WTC11 (cell line): Measurements from ENCODE around the gene RPL7L1. TPM values are rescaled to one million over a fixed set of nuclear protein-coding genes. Genes with fewer than 3 reads are reported as not detected.
A peak's percentile ranks its signal among the peaks of the same experiment; 100 is the strongest.

Experiments used
- ATAC-seq: fragments of 200-7000 bp; cut with Tn5 transposase; 2 replicates; pipeline ENCODE4 v1.10.0; 2021; ENCODE audit warnings: mild to moderate bottlenecking, moderate library complexity
- CTCF ChIA-PET: fragments of 300-600 bp; sonication (Branson Sonifier 250); formaldehyde crosslinking; loops from one replicate; lab custom pipeline; 2021; ENCODE audit warnings: antibody characterized with exemption; lab: Charles Lee
- POLR2A ChIA-PET: fragments of 350-600 bp; sonication (Branson Sonifier 250); formaldehyde crosslinking; loops from one replicate; lab custom pipeline; 2021; ENCODE audit warnings: antibody characterized with exemption; lab: Charles Lee
- DNase-seq: peaks from one replicate; pipeline ENCODE4 v3.0.0; 2021; ENCODE audit warnings: low spot score
- H3K27ac Mint-ChIP-seq: 2 replicates; pipeline ENCODE4 v1.8.0; 2021; ENCODE audit warnings: mixed read lengths
- H3K27me3 Mint-ChIP-seq: 2 replicates; pipeline ENCODE4 v1.8.0; 2021; ENCODE audit warnings: low read depth, mild to moderate bottlenecking, moderate library complexity, mixed read lengths
- H3K36me3 Mint-ChIP-seq: 2 replicates; pipeline ENCODE4 v1.8.0; 2021; ENCODE audit warnings: mixed read lengths
- H3K4me1 Mint-ChIP-seq: 2 replicates; pipeline ENCODE4 v1.8.0; 2022; ENCODE audit warnings: mixed read lengths
- H3K4me3 Mint-ChIP-seq: 2 replicates; pipeline ENCODE4 v1.8.0; 2021; ENCODE audit warnings: mild to moderate bottlenecking, moderate library complexity, mixed read lengths
- H3K9me3 Mint-ChIP-seq: 2 replicates; pipeline ENCODE4 v1.8.0; 2021; ENCODE audit warnings: mixed read lengths
- CREM ChIP-seq: sonication (generic); formaldehyde crosslinking; IDR thresholded peaks from 2 replicates; pipeline ENCODE4 v1.8.1; 2022; ENCODE audit warnings: mild to moderate bottlenecking, missing genetic modification reagents, moderate library complexity
- ESRRA ChIP-seq: sonication (generic); formaldehyde crosslinking; IDR thresholded peaks from 2 replicates; pipeline ENCODE4 v1.8.1; 2022; ENCODE audit warnings: mild to moderate bottlenecking, missing genetic modification reagents, borderline replicate concordance
- JAZF1 ChIP-seq: fragments of 250-450 bp; sonication (Bioruptor Pico); IDR thresholded peaks from 2 replicates; pipeline ENCODE4 v1.9.0; 2021; ENCODE audit warnings: moderate library complexity, mild to moderate bottlenecking, inconsistent platforms
- JUN ChIP-seq: sonication (generic); formaldehyde crosslinking; IDR thresholded peaks from 2 replicates; pipeline ENCODE4 v1.8.0; 2023; ENCODE audit warnings: mild to moderate bottlenecking, missing genetic modification reagents
- MYBL2 ChIP-seq: sonication (generic); formaldehyde crosslinking; IDR thresholded peaks from 2 replicates; pipeline ENCODE4 v1.8.1; 2023; ENCODE audit warnings: mild to moderate bottlenecking, moderate library complexity, missing genetic modification reagents
- NFYB ChIP-seq: sonication (generic); formaldehyde crosslinking; conservative IDR thresholded peaks from 2 replicates; pipeline ENCODE4 v1.8.0; 2022; ENCODE audit warnings: low read depth, missing genetic modification reagents
- TEAD4 ChIP-seq: sonication (generic); formaldehyde crosslinking; IDR thresholded peaks from 2 replicates; pipeline ENCODE4 v1.8.0; 2022; ENCODE audit warnings: mild to moderate bottlenecking, missing genetic modification reagents
- ZBTB21 ChIP-seq: sonication (generic); formaldehyde crosslinking; IDR thresholded peaks from 2 replicates; pipeline ENCODE4 v1.8.1; 2023; ENCODE audit warnings: mild to moderate bottlenecking, missing genetic modification reagents, borderline replicate concordance
- ZNF232 ChIP-seq: sonication (generic); formaldehyde crosslinking; IDR thresholded peaks from 2 replicates; pipeline ENCODE4 v1.8.0; 2022; ENCODE audit warnings: mild to moderate bottlenecking, missing genetic modification reagents
- ZSCAN18 ChIP-seq: fragments of 250-450 bp; sonication (Bioruptor Pico); IDR thresholded peaks from 2 replicates; pipeline ENCODE4 v2.1.2; 2022; ENCODE audit warnings: mild to moderate bottlenecking, moderate library complexity
- total RNA-seq: library from RNA; stranded (reverse); gene quantifications from 3 replicates; pipeline ENCODE4 v1.2.3, GENCODE V29; 2021
- TF ChIP-seq, protein P1 (sequence below): sonication (generic); formaldehyde crosslinking; IDR thresholded peaks from 2 replicates; pipeline ENCODE4 v1.8.1; 2022; ENCODE audit warnings: missing genetic modification reagents, borderline replicate concordance
- TF ChIP-seq, protein P2 (sequence below): sonication (generic); formaldehyde crosslinking; IDR thresholded peaks from 2 replicates; pipeline ENCODE4 v1.8.0; 2022; ENCODE audit warnings: missing genetic modification reagents
- TF ChIP-seq, protein P3 (sequence below): sonication (generic); formaldehyde crosslinking; IDR thresholded peaks from 2 replicates; pipeline ENCODE4 v1.8.0; 2023; ENCODE audit warnings: mild to moderate bottlenecking, missing genetic modification reagents
- TF ChIP-seq, protein P4 (sequence below): sonication (generic); formaldehyde crosslinking; IDR thresholded peaks from 2 replicates; pipeline ENCODE4 v1.8.1; 2022; ENCODE audit warnings: mild to moderate bottlenecking, missing genetic modification reagents, moderate library complexity, borderline replicate concordance

Gene RPL7L1
- total RNA-seq, 1 experiment from 2014 or later = 107 TPM

GRCh38 chr6:42929821-42930360 is 50.5 kb downstream of the RPL7L1 start:
- Mint-ChIP-seq H3K4me3 (peak overlapping the region; percentile 99), H3K27ac (peak overlapping the region; percentile 100), H3K9me3 (no peaks in the 10 kb centered on the region), H3K27me3 (no peaks in the 10 kb centered on the region), H3K4me1 (peaks cover 39% of the 10 kb centered on the region), H3K36me3 (peaks cover 17% of the 10 kb centered on the region)
- ChIA-PET POLR2A (interaction anchor here (0.6 to 2.1 kb wide), 26 partner anchors 10 to 1315 kb away, joined by 3 to 35 read pairs (median 4); partner anchors contain the start of genes BICRAL, CUL9, KLHDC3 and MEA1), CTCF (interaction anchor here (0.5 to 2.5 kb wide), 13 partner anchors 19 to 478 kb away, joined by 3 to 28 read pairs (median 4); partner anchors contain the start of genes CUL7, KLHDC3, PPP2R5D and PTK7)
- DNase-seq = no peak
- ATAC-seq = peak; percentile 22
- no peak for TF ChIP-seq JUN
- TF ChIP-seq ZNF232 (CRISPR knock-in tag) = no peak
- TF ChIP-seq ZSCAN18 (CRISPR knock-in tag) = no peak
- no peak for TF ChIP-seq CREM (CRISPR knock-in tag)
- peak; percentile 53; the same call in 1 of the 2 replicates for TF ChIP-seq ESRRA (CRISPR knock-in tag)
- no peak for TF ChIP-seq ZBTB21
- TF ChIP-seq MYBL2 (CRISPR knock-in tag) = 0 out of 2 replicates have a peak, but pooled peaks have one; percentile 18
- TF ChIP-seq JAZF1 = no peak
- TF ChIP-seq, protein P1, sequence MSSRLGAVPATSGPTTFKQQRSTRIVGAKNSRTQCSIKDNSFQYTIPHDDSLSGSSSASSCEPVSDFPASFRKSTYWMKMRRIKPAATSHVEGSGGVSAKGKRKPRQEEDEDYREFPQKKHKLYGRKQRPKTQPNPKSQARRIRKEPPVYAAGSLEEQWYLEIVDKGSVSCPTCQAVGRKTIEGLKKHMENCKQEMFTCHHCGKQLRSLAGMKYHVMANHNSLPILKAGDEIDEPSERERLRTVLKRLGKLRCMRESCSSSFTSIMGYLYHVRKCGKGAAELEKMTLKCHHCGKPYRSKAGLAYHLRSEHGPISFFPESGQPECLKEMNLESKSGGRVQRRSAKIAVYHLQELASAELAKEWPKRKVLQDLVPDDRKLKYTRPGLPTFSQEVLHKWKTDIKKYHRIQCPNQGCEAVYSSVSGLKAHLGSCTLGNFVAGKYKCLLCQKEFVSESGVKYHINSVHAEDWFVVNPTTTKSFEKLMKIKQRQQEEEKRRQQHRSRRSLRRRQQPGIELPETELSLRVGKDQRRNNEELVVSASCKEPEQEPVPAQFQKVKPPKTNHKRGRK (CRISPR knock-in tag) = no peak
- TF ChIP-seq, protein P2, sequence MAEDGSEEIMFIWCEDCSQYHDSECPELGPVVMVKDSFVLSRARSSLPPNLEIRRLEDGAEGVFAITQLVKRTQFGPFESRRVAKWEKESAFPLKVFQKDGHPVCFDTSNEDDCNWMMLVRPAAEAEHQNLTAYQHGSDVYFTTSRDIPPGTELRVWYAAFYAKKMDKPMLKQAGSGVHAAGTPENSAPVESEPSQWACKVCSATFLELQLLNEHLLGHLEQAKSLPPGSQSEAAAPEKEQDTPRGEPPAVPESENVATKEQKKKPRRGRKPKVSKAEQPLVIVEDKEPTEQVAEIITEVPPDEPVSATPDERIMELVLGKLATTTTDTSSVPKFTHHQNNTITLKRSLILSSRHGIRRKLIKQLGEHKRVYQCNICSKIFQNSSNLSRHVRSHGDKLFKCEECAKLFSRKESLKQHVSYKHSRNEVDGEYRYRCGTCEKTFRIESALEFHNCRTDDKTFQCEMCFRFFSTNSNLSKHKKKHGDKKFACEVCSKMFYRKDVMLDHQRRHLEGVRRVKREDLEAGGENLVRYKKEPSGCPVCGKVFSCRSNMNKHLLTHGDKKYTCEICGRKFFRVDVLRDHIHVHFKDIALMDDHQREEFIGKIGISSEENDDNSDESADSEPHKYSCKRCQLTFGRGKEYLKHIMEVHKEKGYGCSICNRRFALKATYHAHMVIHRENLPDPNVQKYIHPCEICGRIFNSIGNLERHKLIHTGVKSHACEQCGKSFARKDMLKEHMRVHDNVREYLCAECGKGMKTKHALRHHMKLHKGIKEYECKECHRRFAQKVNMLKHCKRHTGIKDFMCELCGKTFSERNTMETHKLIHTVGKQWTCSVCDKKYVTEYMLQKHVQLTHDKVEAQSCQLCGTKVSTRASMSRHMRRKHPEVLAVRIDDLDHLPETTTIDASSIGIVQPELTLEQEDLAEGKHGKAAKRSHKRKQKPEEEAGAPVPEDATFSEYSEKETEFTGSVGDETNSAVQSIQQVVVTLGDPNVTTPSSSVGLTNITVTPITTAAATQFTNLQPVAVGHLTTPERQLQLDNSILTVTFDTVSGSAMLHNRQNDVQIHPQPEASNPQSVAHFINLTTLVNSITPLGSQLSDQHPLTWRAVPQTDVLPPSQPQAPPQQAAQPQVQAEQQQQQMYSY (CRISPR knock-in tag) = no peak
- TF ChIP-seq, protein P3, sequence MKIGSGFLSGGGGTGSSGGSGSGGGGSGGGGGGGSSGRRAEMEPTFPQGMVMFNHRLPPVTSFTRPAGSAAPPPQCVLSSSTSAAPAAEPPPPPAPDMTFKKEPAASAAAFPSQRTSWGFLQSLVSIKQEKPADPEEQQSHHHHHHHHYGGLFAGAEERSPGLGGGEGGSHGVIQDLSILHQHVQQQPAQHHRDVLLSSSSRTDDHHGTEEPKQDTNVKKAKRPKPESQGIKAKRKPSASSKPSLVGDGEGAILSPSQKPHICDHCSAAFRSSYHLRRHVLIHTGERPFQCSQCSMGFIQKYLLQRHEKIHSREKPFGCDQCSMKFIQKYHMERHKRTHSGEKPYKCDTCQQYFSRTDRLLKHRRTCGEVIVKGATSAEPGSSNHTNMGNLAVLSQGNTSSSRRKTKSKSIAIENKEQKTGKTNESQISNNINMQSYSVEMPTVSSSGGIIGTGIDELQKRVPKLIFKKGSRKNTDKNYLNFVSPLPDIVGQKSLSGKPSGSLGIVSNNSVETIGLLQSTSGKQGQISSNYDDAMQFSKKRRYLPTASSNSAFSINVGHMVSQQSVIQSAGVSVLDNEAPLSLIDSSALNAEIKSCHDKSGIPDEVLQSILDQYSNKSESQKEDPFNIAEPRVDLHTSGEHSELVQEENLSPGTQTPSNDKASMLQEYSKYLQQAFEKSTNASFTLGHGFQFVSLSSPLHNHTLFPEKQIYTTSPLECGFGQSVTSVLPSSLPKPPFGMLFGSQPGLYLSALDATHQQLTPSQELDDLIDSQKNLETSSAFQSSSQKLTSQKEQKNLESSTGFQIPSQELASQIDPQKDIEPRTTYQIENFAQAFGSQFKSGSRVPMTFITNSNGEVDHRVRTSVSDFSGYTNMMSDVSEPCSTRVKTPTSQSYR (CRISPR knock-in tag) = peak; percentile 72; the same call in 1 of the 2 replicates
- TF ChIP-seq NFYB (CRISPR knock-in tag) = no peak
- TF ChIP-seq, protein P4, sequence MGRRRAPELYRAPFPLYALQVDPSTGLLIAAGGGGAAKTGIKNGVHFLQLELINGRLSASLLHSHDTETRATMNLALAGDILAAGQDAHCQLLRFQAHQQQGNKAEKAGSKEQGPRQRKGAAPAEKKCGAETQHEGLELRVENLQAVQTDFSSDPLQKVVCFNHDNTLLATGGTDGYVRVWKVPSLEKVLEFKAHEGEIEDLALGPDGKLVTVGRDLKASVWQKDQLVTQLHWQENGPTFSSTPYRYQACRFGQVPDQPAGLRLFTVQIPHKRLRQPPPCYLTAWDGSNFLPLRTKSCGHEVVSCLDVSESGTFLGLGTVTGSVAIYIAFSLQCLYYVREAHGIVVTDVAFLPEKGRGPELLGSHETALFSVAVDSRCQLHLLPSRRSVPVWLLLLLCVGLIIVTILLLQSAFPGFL (CRISPR knock-in tag) = 0 out of 2 replicates have a peak, but pooled peaks have one; percentile 31
- no peak for TF ChIP-seq TEAD4 (CRISPR knock-in tag)
